ENCODE results near the gene ZNF492. TPM values are rescaled to one million over a fixed set of nuclear protein-coding genes. Genes with fewer than 3 reads are reported as not detected.
"Not testable (repeated sequence)": the region's sequence is repeated elsewhere in the genome, so short reads cannot be mapped to it uniquely, and the experiment has no call there.

The ZNF492 gene
- total RNA-seq, 1 donor from 2014 or later = not detected

DNA sequence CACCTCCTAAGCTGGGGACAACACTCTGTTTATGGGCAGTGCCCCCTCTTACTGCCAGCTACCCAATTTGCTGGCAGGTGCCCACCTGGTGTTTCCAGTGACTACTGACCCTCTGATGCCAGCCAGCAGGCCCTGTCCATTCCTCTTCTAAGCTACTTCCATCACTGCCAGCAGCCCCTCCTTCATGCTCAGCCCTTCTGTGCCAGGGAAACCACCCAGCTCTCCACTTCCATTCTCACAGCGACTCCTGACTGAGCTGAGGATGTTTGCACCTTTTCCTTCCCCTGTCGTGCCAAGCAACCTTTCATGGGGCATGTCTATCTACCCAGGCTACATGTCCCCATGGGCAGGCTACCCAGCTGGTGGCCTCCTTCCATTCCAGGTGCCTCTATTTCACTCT, 24.0 kb upstream of the ZNF492 start:
- peak; percentile 59 for DNase-seq (ENCODE audit: extremely low spot score, unreplicated experiment)
- H3K4me3 Mint-ChIP-seq (ENCODE audit: unreplicated experiment) = no peak overlapping the region
- no peak overlapping the region for H3K27ac Mint-ChIP-seq (ENCODE audit: unreplicated experiment)
- H3K9me3 Mint-ChIP-seq (ENCODE audit: unreplicated experiment) = peaks cover 55% of the 10 kb centered on the region
- TF ChIP-seq, protein P1, sequence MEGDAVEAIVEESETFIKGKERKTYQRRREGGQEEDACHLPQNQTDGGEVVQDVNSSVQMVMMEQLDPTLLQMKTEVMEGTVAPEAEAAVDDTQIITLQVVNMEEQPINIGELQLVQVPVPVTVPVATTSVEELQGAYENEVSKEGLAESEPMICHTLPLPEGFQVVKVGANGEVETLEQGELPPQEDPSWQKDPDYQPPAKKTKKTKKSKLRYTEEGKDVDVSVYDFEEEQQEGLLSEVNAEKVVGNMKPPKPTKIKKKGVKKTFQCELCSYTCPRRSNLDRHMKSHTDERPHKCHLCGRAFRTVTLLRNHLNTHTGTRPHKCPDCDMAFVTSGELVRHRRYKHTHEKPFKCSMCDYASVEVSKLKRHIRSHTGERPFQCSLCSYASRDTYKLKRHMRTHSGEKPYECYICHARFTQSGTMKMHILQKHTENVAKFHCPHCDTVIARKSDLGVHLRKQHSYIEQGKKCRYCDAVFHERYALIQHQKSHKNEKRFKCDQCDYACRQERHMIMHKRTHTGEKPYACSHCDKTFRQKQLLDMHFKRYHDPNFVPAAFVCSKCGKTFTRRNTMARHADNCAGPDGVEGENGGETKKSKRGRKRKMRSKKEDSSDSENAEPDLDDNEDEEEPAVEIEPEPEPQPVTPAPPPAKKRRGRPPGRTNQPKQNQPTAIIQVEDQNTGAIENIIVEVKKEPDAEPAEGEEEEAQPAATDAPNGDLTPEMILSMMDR (IDR thresholded peaks at IDR 0.05) = no peak
- H3K36me3 Mint-ChIP-seq (ENCODE audit: unreplicated experiment) = peaks cover 8% of the 10 kb centered on the region
- no peaks in the 10 kb centered on the region for H3K4me1 Mint-ChIP-seq (ENCODE audit: unreplicated experiment)
- no peaks in the 10 kb centered on the region for H3K27me3 Mint-ChIP-seq (ENCODE audit: unreplicated experiment)

DNA sequence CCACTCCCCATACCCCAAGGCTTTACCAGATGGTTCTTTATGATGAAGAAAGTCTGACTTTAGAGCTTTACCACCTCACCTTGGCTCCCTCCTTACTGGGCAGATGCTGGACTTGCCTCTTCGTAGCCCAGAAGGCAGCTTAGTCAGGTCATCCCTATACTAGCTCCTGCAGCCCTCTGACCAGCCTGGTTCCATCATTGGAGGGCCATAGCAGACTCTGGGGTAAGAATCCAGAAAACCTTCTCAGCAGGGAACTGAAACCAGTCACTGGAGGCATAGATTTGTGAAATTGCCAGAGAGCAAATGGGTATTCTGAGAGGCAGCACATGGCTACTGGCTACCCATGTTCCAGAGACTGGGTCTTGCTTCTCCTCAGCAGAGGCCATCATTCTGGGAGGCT, 21.8 kb upstream of the ZNF492 start:
- DNase-seq (ENCODE audit: extremely low spot score, unreplicated experiment) = peak; percentile 30
- TF ChIP-seq, protein P1 (IDR thresholded peaks at IDR 0.05) = no peak
- Mint-ChIP-seq H3K27ac (ENCODE audit: unreplicated experiment) (no peak overlapping the region), H3K27me3 (ENCODE audit: unreplicated experiment) (no peaks in the 10 kb centered on the region), H3K4me1 (ENCODE audit: unreplicated experiment) (no peaks in the 10 kb centered on the region), H3K4me3 (ENCODE audit: unreplicated experiment) (no peak overlapping the region), H3K9me3 (ENCODE audit: unreplicated experiment) (peaks cover 54% of the 10 kb centered on the region), H3K36me3 (ENCODE audit: unreplicated experiment) (peaks cover 2% of the 10 kb centered on the region)

GRCh38 chr19:22616659-22617058, 17.5 kb upstream of the ZNF492 start:
- Mint-ChIP-seq H3K27ac (ENCODE audit: unreplicated experiment) (no peak overlapping the region), H3K4me1 (ENCODE audit: unreplicated experiment) (no peaks in the 10 kb centered on the region), H3K9me3 (ENCODE audit: unreplicated experiment) (peaks cover 38% of the 10 kb centered on the region), H3K4me3 (ENCODE audit: unreplicated experiment) (no peak overlapping the region), H3K27me3 (ENCODE audit: unreplicated experiment) (no peaks in the 10 kb centered on the region), H3K36me3 (ENCODE audit: unreplicated experiment) (no peaks in the 10 kb centered on the region)
- TF ChIP-seq, protein P1 (IDR thresholded peaks at IDR 0.05) = no peak
- DNase-seq (ENCODE audit: extremely low spot score, unreplicated experiment) = peak; percentile 80

DNA sequence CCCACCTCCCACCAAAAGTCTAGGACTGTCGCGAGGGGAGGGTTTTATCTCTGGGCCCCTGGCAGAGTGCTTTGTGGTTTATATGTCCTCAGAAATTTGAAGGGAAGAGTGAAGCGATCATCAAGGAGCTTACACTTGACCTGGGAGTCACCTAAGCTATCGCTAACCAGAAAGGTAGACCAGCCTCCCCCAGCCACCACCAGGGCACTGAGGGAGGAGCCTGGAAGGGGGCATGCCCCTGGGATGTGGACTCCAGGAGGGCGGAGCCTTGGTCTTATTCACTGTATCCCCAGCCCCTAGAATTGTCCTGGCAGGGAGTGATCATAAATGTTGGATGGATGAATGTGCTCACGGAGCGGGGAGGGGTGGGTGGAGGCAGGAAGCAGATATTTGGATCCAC, 16.9 kb upstream of the ZNF492 start:
- H3K36me3 Mint-ChIP-seq (ENCODE audit: unreplicated experiment); H3K27ac Mint-ChIP-seq (ENCODE audit: unreplicated experiment); H3K27me3 Mint-ChIP-seq (ENCODE audit: unreplicated experiment); H3K4me3 Mint-ChIP-seq (ENCODE audit: unreplicated experiment); H3K4me1 Mint-ChIP-seq (ENCODE audit: unreplicated experiment): not testable (repeated sequence)
- DNase-seq (ENCODE audit: extremely low spot score, unreplicated experiment) = peak; percentile 68
- H3K9me3 Mint-ChIP-seq (ENCODE audit: unreplicated experiment) = peaks cover 37% of the 10 kb centered on the region

GRCh38 chr19:22617614-22618320, 16.4 kb upstream of the ZNF492 start:
- Mint-ChIP-seq H3K27ac (ENCODE audit: unreplicated experiment) (no peak overlapping the region), H3K9me3 (ENCODE audit: unreplicated experiment) (peaks cover 37% of the 10 kb centered on the region), H3K4me1 (ENCODE audit: unreplicated experiment) (no peaks in the 10 kb centered on the region), H3K36me3 (ENCODE audit: unreplicated experiment) (no peaks in the 10 kb centered on the region), H3K4me3 (ENCODE audit: unreplicated experiment) (no peak overlapping the region), H3K27me3 (ENCODE audit: unreplicated experiment) (no peaks in the 10 kb centered on the region)
- TF ChIP-seq, protein P1 (IDR thresholded peaks at IDR 0.05) = no peak
- DNase-seq (ENCODE audit: extremely low spot score, unreplicated experiment) = peak; percentile 80
